H1 (cell line): Measurements from ENCODE around the gene KDM1A. TPM values are rescaled to one million over a fixed set of nuclear protein-coding genes. Genes with fewer than 3 reads are reported as not detected.

ENCODE experiments used
- CTCF ChIA-PET: fragments of 300-600 bp; sonication (Branson Sonifier 250); formaldehyde crosslinking; loops from one replicate; lab custom pipeline; 2021; ENCODE audit not compliant: partially characterized antibody; lab: Charles Lee
- POLR2A ChIA-PET: fragments of 300-600 bp; sonication (Branson Sonifier 250); formaldehyde crosslinking; loops from one replicate; lab custom pipeline; 2021; ENCODE audit warnings: inconsistent platforms; ENCODE audit not compliant: partially characterized antibody; lab: Charles Lee
- DNase-seq, 2 experiments: peaks; one replicate each; pipeline versions ENCODE4 v3.0.0 to v3.0.0-alpha.2; 2010 to 2022; ENCODE audit warnings: low spot score in 2 of 2, low read depth in 1 of 2, mixed read lengths in 1 of 2
- FAIRE-seq: peaks from 2 replicates; lab custom pipeline; 2011; peaks lifted over from hg19 to GRCh38; lab: Jason Lieb, UNC
- H2AFZ ChIP-seq: 2 replicates; pipeline ENCODE4 v1.8.1; 2012; ENCODE audit warnings: low read length, inconsistent platforms
- H2AK5ac ChIP-seq: 2 replicates; pipeline ENCODE4 v1.6.1; 2013; ENCODE audit warnings: low read depth, low read length
- H2BK120ac ChIP-seq: replicated peaks from 2 replicates; pipeline ENCODE3; 2013; ENCODE audit warnings: low read depth, low read length, inconsistent platforms
- H2BK12ac ChIP-seq: 2 replicates; pipeline ENCODE4 v1.6.1; 2013; ENCODE audit warnings: low read depth, low read length
- H2BK15ac ChIP-seq: 2 replicates; pipeline ENCODE4 v1.6.1; 2013; ENCODE audit warnings: low read length
- H2BK20ac ChIP-seq: 2 replicates; pipeline ENCODE4 v1.6.1; 2013; ENCODE audit warnings: low read length
- H2BK5ac ChIP-seq: 2 replicates; pipeline ENCODE4 v1.6.1; 2013; ENCODE audit warnings: low read depth, low read length
- H3K14ac ChIP-seq: 2 replicates; pipeline ENCODE4 v1.6.1; 2013; ENCODE audit warnings: inconsistent platforms; ENCODE audit not compliant: insufficient read length
- H3K18ac ChIP-seq: 2 replicates; pipeline ENCODE4 v1.6.1; 2013; ENCODE audit warnings: low read length; ENCODE audit errors: extremely low read depth
- H3K23ac ChIP-seq: 2 replicates; pipeline ENCODE4 v1.6.1; 2013; ENCODE audit warnings: inconsistent platforms; ENCODE audit not compliant: insufficient read length
- H3K23me2 ChIP-seq: 2 replicates; pipeline ENCODE4 v1.6.1; 2013; ENCODE audit warnings: low read depth, low read length
- H3K27ac ChIP-seq: 2 replicates; pipeline ENCODE4 v1.6.1; 2011; ENCODE audit warnings: low read depth, low read length, inconsistent platforms
- H3K27me3 ChIP-seq, 4 experiments: replicated peaks in 1 of 4; 1 replicate in 1 of 4; 2 replicates in 3 of 4; pipeline versions ENCODE4 v1.6.1 to v1.8.1; 2011 to 2013; ENCODE audit warnings: low read length in 3 of 4, mild to moderate bottlenecking in 3 of 4, inconsistent platforms in 2 of 4, mixed read lengths in 2 of 4, moderate library complexity in 1 of 4; ENCODE audit not compliant: control insufficient read depth in 3 of 4, insufficient read depth in 3 of 4; ENCODE audit errors: extremely low read depth in 1 of 4
- H3K36me3 ChIP-seq, 4 experiments: 2 replicates each; pipeline versions ENCODE4 v1.6.1 to v1.8.1; 2011 to 2013; ENCODE audit warnings: mild to moderate bottlenecking in 4 of 4, low read length in 3 of 4, moderate library complexity in 2 of 4, control low read depth in 1 of 4, inconsistent platforms in 1 of 4; ENCODE audit not compliant: insufficient read depth in 4 of 4, control insufficient read depth in 2 of 4
- H3K4ac ChIP-seq: replicated peaks from 2 replicates; pipeline ENCODE3; 2013; ENCODE audit warnings: low read length, low read depth, mixed read lengths, inconsistent platforms; ENCODE audit not compliant: insufficient read length
- H3K4me1 ChIP-seq, 4 experiments: replicated peaks in 1 of 4; 1 replicate in 1 of 4; 2 replicates in 3 of 4; pipeline versions ENCODE4 v1.6.1 to v1.8.1; 2011 to 2013; ENCODE audit warnings: low read length in 3 of 4, inconsistent platforms in 2 of 4, mixed read lengths in 1 of 4; ENCODE audit not compliant: insufficient read depth in 4 of 4, control insufficient read depth in 3 of 4
- H3K4me2 ChIP-seq, 2 experiments: 2 replicates each; pipeline versions ENCODE4 v1.6.1 to v1.8.1; 2011 to 2013; ENCODE audit warnings: low read depth in 2 of 2, low read length in 2 of 2, control low read depth in 1 of 2, inconsistent platforms in 1 of 2, mild to moderate bottlenecking in 1 of 2; ENCODE audit not compliant: insufficient read depth in 1 of 2
- H3K4me3 ChIP-seq, 4 experiments: fragments of 200-600, 300-600 bp in 1 of 4; sonication (generic), shearing (Covaris generic), sonication (Bioruptor Twin) in 1 of 4; 2 replicates each; pipeline versions ENCODE4 v1.5.1 to v1.8.1; 2011 to 2016; ENCODE audit warnings: low read length in 4 of 4, low read depth in 3 of 4, control low read depth in 2 of 4, inconsistent platforms in 2 of 4, mild to moderate bottlenecking in 2 of 4, mixed read lengths in 1 of 4, moderate library complexity in 1 of 4; ENCODE audit not compliant: insufficient read depth in 2 of 4; ENCODE audit errors: extremely low read depth in 1 of 4
- H3K56ac ChIP-seq: replicated peaks from 2 replicates; pipeline ENCODE3; 2013; ENCODE audit warnings: low read depth, mild to moderate bottlenecking, mixed read lengths, low read length, inconsistent platforms; ENCODE audit not compliant: insufficient read length
- H3K79me1 ChIP-seq: 2 replicates; pipeline ENCODE4 v1.6.1; 2013; ENCODE audit warnings: low read depth, low read length, control low read depth
- H3K79me2 ChIP-seq, 2 experiments: 2 replicates each; pipeline versions ENCODE4 v1.6.1 to v1.8.1; 2012 to 2013; ENCODE audit warnings: low read length in 2 of 2, mild to moderate bottlenecking in 2 of 2, inconsistent platforms in 1 of 2; ENCODE audit not compliant: insufficient read depth in 2 of 2, control insufficient read depth in 1 of 2
- H3K9ac ChIP-seq, 4 experiments: replicated peaks in 1 of 4; 1 replicate in 1 of 4; 2 replicates in 3 of 4; pipeline versions ENCODE4 v1.6.1 to v1.8.1; 2011 to 2013; ENCODE audit warnings: low read depth in 3 of 4, low read length in 3 of 4, control low read depth in 2 of 4, mild to moderate bottlenecking in 2 of 4, moderate library complexity in 2 of 4, inconsistent platforms in 1 of 4; ENCODE audit errors: extremely low read depth in 1 of 4
- H3K9me3 ChIP-seq, 2 experiments: 2 replicates each; pipeline versions ENCODE4 v1.6.1 to v1.8.1; 2012 to 2013; ENCODE audit warnings: mild to moderate bottlenecking in 2 of 2, moderate library complexity in 2 of 2, control low read depth in 1 of 2, inconsistent platforms in 1 of 2, low read depth in 1 of 2, low read length in 1 of 2, mixed read lengths in 1 of 2; ENCODE audit not compliant: insufficient read depth in 2 of 2
- H4K20me1 ChIP-seq, 2 experiments: replicated peaks in 1 of 2; 2 replicates each; pipeline versions ENCODE3 to v1.8.1; 2011 to 2013; ENCODE audit warnings: inconsistent platforms in 2 of 2, low read length in 2 of 2, mild to moderate bottlenecking in 1 of 2; ENCODE audit not compliant: insufficient read depth in 2 of 2, control insufficient read depth in 1 of 2
- H4K5ac ChIP-seq: 2 replicates; pipeline ENCODE4 v1.6.1; 2013; ENCODE audit warnings: low read length, low read depth, mixed read lengths, inconsistent platforms; ENCODE audit not compliant: insufficient read length
- H4K8ac ChIP-seq: 2 replicates; pipeline ENCODE4 v1.8.0; 2013; ENCODE audit warnings: mild to moderate bottlenecking, moderate library complexity, low read length, inconsistent platforms; ENCODE audit not compliant: insufficient read depth; ENCODE audit errors: extremely low read depth
- H4K91ac ChIP-seq: replicated peaks from 2 replicates; pipeline ENCODE3; 2013; ENCODE audit warnings: low read length, mixed read lengths, inconsistent platforms; ENCODE audit not compliant: insufficient read length
- EZH2 ChIP-seq: fragments of 200-600 bp; sonication (generic); IDR thresholded peaks from 2 replicates; pipeline ENCODE4 v1.7.1; 2012; ENCODE audit warnings: low read depth, mild to moderate bottlenecking, moderate library complexity, low read length, inconsistent platforms; ENCODE audit not compliant: severe bottlenecking
- NANOG ChIP-seq: IDR thresholded peaks from 2 replicates; pipeline ENCODE4 v1.6.1; 2011; ENCODE audit warnings: low read length, low read depth, mild to moderate bottlenecking, inconsistent platforms; ENCODE audit not compliant: insufficient read depth, poor library complexity, severe bottlenecking
- SUZ12 ChIP-seq: fragments of 200-600 bp; sonication (generic); IDR thresholded peaks from 2 replicates; pipeline ENCODE4 v1.6.1; 2012; ENCODE audit warnings: mild to moderate bottlenecking, inconsistent platforms, low read length, moderate library complexity, mixed read lengths
- WGBS, 2 experiments: shearing (Covaris generic) in 1 of 2; methylation state at CpG; one replicate each; pipeline versions ENCODE4 v1.1.6 to v1.1.7; 2013 to 2015; ENCODE audit warnings: low lambda C conversion rate in 2 of 2, mixed read lengths in 2 of 2, inconsistent platforms in 1 of 2, low coverage in 1 of 2, missing lambda C conversion rate in 1 of 2; ENCODE audit not compliant: insufficient replicate concordance in 2 of 2, insufficient coverage in 1 of 2, insufficient read length in 1 of 2; ENCODE audit errors: extremely low coverage in 1 of 2, missing lambda C conversion rate in 1 of 2; 5-methylcytosine and 5-hydroxymethylcytosine counted together
- polyA plus RNA-seq, 7 experiments: library from polyadenylated mRNA; depleted of rRNA in 3 of 7; stranded (reverse) in 5 of 7; unstranded in 2 of 7; fragments of >200 nt in 5 of 7; fragments of 200-250 nt in 2 of 7; gene quantifications; 1 replicate in 5 of 7; 2 replicates in 1 of 7; 4 replicates in 1 of 7; pipeline versions ENCODE4 v1.2.1 to v1.2.3, GENCODE V29; 2011 to 2013; ENCODE audit warnings: missing spikeins in 2 of 7, mixed read lengths in 2 of 7
- total RNA-seq: library from RNA; stranded (reverse); fragmentation: NEBNext Ultra II Directional; extraction: Animal tissue kit (Norgen Biotek cat#: 25700); gene quantifications from 2 replicates; pipeline ENCODE4 v1.2.1, GENCODE V29; 2021

KDM1A gene
- total and polyA plus RNA-seq, 2 of the 8 experiments (the other 6 are each of a cell fraction or from before 2014, with no cell fraction given), result 216 to 275 TPM

DNA sequence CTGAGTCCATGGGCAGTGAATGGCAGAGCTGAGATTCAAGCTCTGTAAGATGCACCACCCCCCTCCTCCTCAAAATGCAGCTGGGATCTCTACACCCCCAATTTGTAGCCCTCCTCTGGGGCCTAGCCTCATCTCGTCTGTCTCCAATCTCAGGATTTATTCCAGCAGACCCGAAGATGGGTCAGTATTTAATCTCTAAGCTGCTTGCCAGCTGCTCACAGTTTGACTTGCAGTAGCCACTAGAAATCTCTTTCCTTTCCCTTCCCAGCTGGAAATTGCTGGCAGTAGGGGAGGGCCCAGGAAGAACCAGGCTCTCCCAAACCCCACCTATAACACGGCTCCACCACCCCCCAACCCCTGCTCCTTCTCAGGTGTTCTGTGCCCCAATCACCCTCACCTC is 48.1 kb upstream of the KDM1A start:
- Histone ChIP-seq H3K9ac (no peak overlapping the region), H4K91ac (no peak overlapping the region), H3K4me2 (no peak overlapping the region), H3K27ac (no peak overlapping the region), H2BK120ac (no peak overlapping the region), H2BK12ac (no peak overlapping the region), H4K5ac (no peak overlapping the region), H3K4ac (no peak overlapping the region), H3K9me3 (no peaks in the 10 kb centered on the region), H3K79me1 (no peaks in the 10 kb centered on the region), H3K4me3 (no peak overlapping the region), H3K36me3 (no peaks in the 10 kb centered on the region), H2BK15ac (no peak overlapping the region), H2BK20ac (no peak overlapping the region), H3K27me3 (no peaks in the 10 kb centered on the region; a peak in 1 of 7 replicates), H3K79me2 (no peaks in the 10 kb centered on the region), H2BK5ac (no peak overlapping the region), H4K20me1 (no peaks in the 10 kb centered on the region), H3K56ac (no peak overlapping the region), H2AFZ (no peak overlapping the region), H3K4me1 (peaks cover 0 to 2% (median 0%) of the 10 kb centered on the region in 4 experiments; a peak in 1 of 7 replicates), H2AK5ac (no peak overlapping the region), H3K23ac (no peak overlapping the region), H4K8ac (no peak overlapping the region), H3K14ac (no peak overlapping the region), H3K23me2 (no peaks in the 10 kb centered on the region), H3K18ac (no peak overlapping the region)
- POLR2A ChIA-PET, result interaction anchor here (1.7 kb wide), 1 partner anchor 50 kb away, joined by 6 read pairs; no protein-coding TSS in a partner anchor
- 77% methylated on average over 3 of the region's 3 CpGs; no CpG with 5 or more reads in 1 of the 2 experiments for WGBS, 2 experiments
- FAIRE-seq (no peak), DNase-seq (no peak)
- CTCF ChIA-PET, result interaction anchor here (0.5 to 2.4 kb wide), 8 partner anchors 22 to 325 kb away, joined by 3 to 6 read pairs (median 4); no protein-coding TSS in a partner anchor
- no peak for TF ChIP-seq NANOG
- TF ChIP-seq EZH2, result no peak
- TF ChIP-seq SUZ12, result no peak
